Caco-2 (cell line): ENCODE measurements around the gene RNF38. TPM values are rescaled to one million over a fixed set of nuclear protein-coding genes. Genes with fewer than 3 reads are reported as not detected.
A peak's percentile ranks its signal among the peaks of the same experiment; 100 is the strongest.
"Not testable (repeated sequence)": the region's sequence is repeated elsewhere in the genome, so short reads cannot be mapped to it uniquely, and the experiment has no call there.

ENCODE experiments used
- Bru-seq: library from RNA; stranded (reverse); fragments of 400-500 nt; gene quantifications from one replicate; lab custom pipeline; 2021; lab: Mats Ljungman, UMichigan
- BruChase-seq, 2 experiments: library from RNA; stranded (reverse); fragments of 400-500 nt; gene quantifications; one replicate each; lab custom pipeline; 2021; lab: Mats Ljungman, UMichigan
- BruUV-seq: library from RNA; stranded (reverse); fragments of 400-500 nt; replicated peaks from 2 replicates; lab custom pipeline; 2021; lab: Mats Ljungman, UMichigan
- CTCF ChIA-PET: fragments of 300-600 bp; sonication (Branson Sonifier 250); formaldehyde crosslinking; loops from one replicate; lab custom pipeline; 2022; ENCODE audit warnings: antibody characterized with exemption; lab: Charles Lee
- POLR2A ChIA-PET: fragments of 300-600 bp; sonication (Branson Sonifier 250); formaldehyde crosslinking; loops from one replicate; lab custom pipeline; 2022; ENCODE audit warnings: antibody characterized with exemption; lab: Charles Lee
- DNase-seq, 2 experiments: peaks; one replicate each; pipeline versions ENCODE4 v3.0.0 to v3.0.0-alpha.2; 2020 to 2022
- H3K27me3 ChIP-seq: replicated peaks from 2 replicates; pipeline ENCODE4 v1.6.0; 2011; ENCODE audit warnings: low read length; ENCODE audit not compliant: control insufficient read depth, insufficient read depth
- H3K36me3 ChIP-seq: 2 replicates; pipeline ENCODE4 v1.5.1; 2011; ENCODE audit warnings: low read length; ENCODE audit not compliant: control insufficient read depth, insufficient read depth
- H3K4me1 ChIP-seq: fragments of 250-450 bp; sonication (Bioruptor Pico); 2 replicates; pipeline ENCODE4 v1.5.1; 2020; ENCODE audit warnings: mild to moderate bottlenecking
- H3K4me3 ChIP-seq: 2 replicates; pipeline ENCODE4 v1.5.1; 2011; ENCODE audit warnings: low read depth, mild to moderate bottlenecking, control low read depth, low read length
- H3K9me3 ChIP-seq: fragments of 250-450 bp; sonication (Bioruptor Pico); 2 replicates; pipeline ENCODE4 v1.5.1; 2020; ENCODE audit warnings: mild to moderate bottlenecking, moderate library complexity
- H3K27ac Mint-ChIP-seq: one replicate; pipeline ENCODE4 v1.8.0; 2022; ENCODE audit warnings: mixed read lengths; ENCODE audit not compliant: unreplicated experiment
- H3K27me3 Mint-ChIP-seq: one replicate; pipeline ENCODE4 v1.8.0; 2022; ENCODE audit warnings: mixed read lengths; ENCODE audit not compliant: insufficient read depth, unreplicated experiment
- H3K36me3 Mint-ChIP-seq: one replicate; pipeline ENCODE4 v1.8.0; 2022; ENCODE audit warnings: mild to moderate bottlenecking, mixed read lengths; ENCODE audit not compliant: insufficient read depth, unreplicated experiment
- H3K4me1 Mint-ChIP-seq: one replicate; pipeline ENCODE4 v1.8.0; 2022; ENCODE audit warnings: low read depth, mixed read lengths; ENCODE audit not compliant: unreplicated experiment
- H3K4me3 Mint-ChIP-seq: one replicate; pipeline ENCODE4 v1.8.0; 2022; ENCODE audit warnings: mild to moderate bottlenecking, moderate library complexity, mixed read lengths; ENCODE audit not compliant: unreplicated experiment
- H3K9me3 Mint-ChIP-seq: one replicate; pipeline ENCODE4 v1.8.0; 2022; ENCODE audit warnings: mixed read lengths; ENCODE audit not compliant: unreplicated experiment
- CTCF ChIP-seq, 2 experiments: fragments of 200-600 bp in 1 of 2; IDR thresholded peaks; 1 replicate in 1 of 2; 2 replicates in 1 of 2; pipeline versions ENCODE4 v1.5.1 to v1.8.0; 2011 to 2022; ENCODE audit warnings: antibody characterized with exemption in 1 of 2, control low read depth in 1 of 2, inconsistent platforms in 1 of 2, low read depth in 1 of 2, low read length in 1 of 2, mild to moderate bottlenecking in 1 of 2, moderate library complexity in 1 of 2; ENCODE audit not compliant: insufficient read depth in 1 of 2, severe bottlenecking in 1 of 2, unreplicated experiment in 1 of 2
- intact Hi-C: fragments of 100-400 bp; cut with micrococcal nuclease; formaldehyde crosslinking; loops from one replicate; pipeline ENCODE4 v1.10.0; 2022; ENCODE audit not compliant: unreplicated experiment
- long read RNA-seq: library from polyadenylated mRNA; stranded (forward); transcript quantifications from one replicate; pipeline ENCODE4 v2.0.0, GENCODE V29; 2022
- total RNA-seq: library from RNA; stranded (reverse); gene quantifications from 2 replicates; pipeline ENCODE4 v1.2.3, GENCODE V29; 2022

RNF38 gene
- 41.0 and 43.3 TPM in 2 replicates for total RNA-seq
- Bru-seq, nascent RNA: percentile 88 among the genes with signal in this experiment
- percentile 89 among the genes with signal in this experiment for BruChase-seq, experiment 1, labeled RNA remaining after a 2-hour chase
- BruChase-seq, experiment 2, labeled RNA remaining after a 6-hour chase: percentile 84 among the genes with signal in this experiment
- long read RNA-seq, full-length matches to known transcripts: 6 of 26 reads
- long read RNA-seq, partial matches to known transcripts: 7 of 26 reads
- long read RNA-seq, other reads (novel, unspliced or antisense): 13 of 26 reads

- Mint-ChIP-seq H3K4me1 (peaks cover 27% of the 10 kb centered on the region), H3K9me3 (no peaks in the 10 kb centered on the region)
- intact Hi-C loops: no loop called here
These were observed at the start of gene RNF38 for GRCh38 chr9:36399980-36400331. RNF38 (minus strand) TSS chr9:36400269; CDS start chr9:36400108, 161 bp downstream.

DNA sequence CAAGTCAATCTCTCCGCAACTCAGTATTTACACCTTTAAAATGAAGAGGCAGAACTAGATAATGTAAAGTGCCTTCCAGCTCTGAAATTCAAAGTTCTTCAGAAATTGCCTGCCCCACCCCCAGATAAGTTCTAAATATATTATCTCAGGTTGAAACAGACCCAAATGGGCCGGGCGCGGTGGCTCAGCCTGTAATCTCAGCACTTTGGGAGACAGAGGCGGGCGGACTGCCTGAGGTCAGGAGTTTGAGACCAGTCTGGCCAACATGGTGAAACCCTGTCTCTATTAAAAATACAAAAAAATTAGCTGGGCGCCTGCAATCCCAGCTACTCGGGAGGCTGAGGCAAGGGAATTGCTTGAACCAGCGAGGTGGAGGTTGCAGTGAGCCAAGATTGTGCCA is 48.5 kb upstream of the RNF38 start:
- H3K4me3 ChIP-seq, H3K9me3 ChIP-seq, BruUV-seq, POLR2A ChIA-PET, H3K4me3 Mint-ChIP-seq, H3K36me3 ChIP-seq, H3K4me1 Mint-ChIP-seq, H3K4me1 ChIP-seq, H3K27ac Mint-ChIP-seq, H3K9me3 Mint-ChIP-seq, H3K36me3 Mint-ChIP-seq, H3K27me3 ChIP-seq, DNase-seq, intact Hi-C loops, H3K27me3 Mint-ChIP-seq: not testable (repeated sequence)
- CTCF ChIA-PET: interaction anchor here (9.2 kb wide), 1 partner anchor 41 kb away, joined by 98 read pairs; no protein-coding TSS in a partner anchor

More at GRCh38 chr9:36399980-36400331, at the start of gene RNF38:
- DNase-seq: no peak
- H3K9me3 ChIP-seq: no peaks in the 10 kb centered on the region
- POLR2A ChIA-PET: interaction anchor here (1.2 kb wide), 1 partner anchor 88 kb away, joined by 3 read pairs; no protein-coding TSS in a partner anchor
- H3K4me3 ChIP-seq: peak within 1 kb of the TSS; percentile 94
- peaks cover 19% of the 10 kb centered on the region for H3K4me1 ChIP-seq
- peak within 1 kb of the TSS; percentile 97 for H3K27ac Mint-ChIP-seq
- no peaks in the 10 kb centered on the region for H3K36me3 ChIP-seq
- CTCF ChIA-PET: interaction anchor here (1.2 kb wide), 1 partner anchor 209 kb away, joined by 3 read pairs; the partner anchor contains the start of gene CLTA
- peaks cover 26% of the 10 kb centered on the region for H3K36me3 Mint-ChIP-seq
- peak within 1 kb of the TSS; percentile 85 for H3K4me3 Mint-ChIP-seq
- TF ChIP-seq CTCF (IDR thresholded peaks at IDR 0.05; ENCODE audit: insufficient read depth in 1 of 2, low read depth in 1 of 2, low read length in 1 of 2, severe bottlenecking in 1 of 2, unreplicated experiment in 1 of 2): no peak
- no peaks in the 10 kb centered on the region for H3K27me3 ChIP-seq
- BruUV-seq: TSS peak; percentile 62
- no peaks in the 10 kb centered on the region for H3K27me3 Mint-ChIP-seq

- H3K4me3 ChIP-seq: no peak overlapping the region
- Mint-ChIP-seq H3K36me3 (no peaks in the 10 kb centered on the region), H3K27me3 (no peaks in the 10 kb centered on the region), H3K27ac (no peak overlapping the region), H3K9me3 (no peaks in the 10 kb centered on the region), H3K4me1 (peaks cover 9% of the 10 kb centered on the region), H3K4me3 (no peak overlapping the region)
- no peaks in the 10 kb centered on the region for H3K4me1 ChIP-seq
- ChIA-PET CTCF (interaction anchor here (9.2 kb wide), 1 partner anchor 41 kb away, joined by 98 read pairs; no protein-coding TSS in a partner anchor), POLR2A (no interaction called here)
- no peaks in the 10 kb centered on the region for H3K9me3 ChIP-seq
- H3K36me3 ChIP-seq: no peaks in the 10 kb centered on the region
- no TSS peak for BruUV-seq
- no peak for DNase-seq
- H3K27me3 ChIP-seq: no peaks in the 10 kb centered on the region
- no peak for TF ChIP-seq CTCF (IDR thresholded peaks at IDR 0.05; ENCODE audit: insufficient read depth in 1 of 2, low read depth in 1 of 2, low read length in 1 of 2, severe bottlenecking in 1 of 2, unreplicated experiment in 1 of 2)
- intact Hi-C loops: no loop called here
These were observed 47.9 kb upstream of the RNF38 start for GRCh38 chr9:36448017-36448416.

DNA sequence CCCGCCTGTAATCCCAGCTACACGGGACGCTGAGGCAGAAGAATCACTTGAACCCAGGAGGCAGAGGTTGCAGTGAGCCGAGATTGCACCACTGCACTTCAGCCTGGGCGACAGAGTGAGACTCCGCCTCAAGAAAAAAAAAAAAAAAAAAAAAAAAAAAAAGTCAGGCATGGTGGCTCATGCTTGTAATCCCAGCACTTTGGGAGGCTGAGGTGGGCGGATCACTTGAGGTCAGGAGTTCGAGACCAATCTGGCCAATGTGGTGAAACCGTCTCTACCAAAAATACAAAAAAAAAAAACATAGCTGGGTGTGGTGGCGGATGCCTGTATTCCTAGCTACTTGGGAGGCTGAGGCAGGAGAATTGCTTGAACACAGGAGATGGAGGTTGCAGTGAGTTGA is 46.6 kb upstream of the RNF38 start:
- H3K4me1 ChIP-seq, H3K4me3 ChIP-seq, H3K27me3 Mint-ChIP-seq, POLR2A ChIA-PET, intact Hi-C loops, H3K27ac Mint-ChIP-seq, H3K9me3 Mint-ChIP-seq, H3K36me3 Mint-ChIP-seq, H3K27me3 ChIP-seq, H3K36me3 ChIP-seq, DNase-seq, H3K4me3 Mint-ChIP-seq, H3K9me3 ChIP-seq, BruUV-seq: not testable (repeated sequence)
- H3K4me1 Mint-ChIP-seq: peaks cover 16% of the 10 kb centered on the region
- CTCF ChIA-PET: interaction anchor here (9.2 kb wide), 1 partner anchor 40 kb away, joined by 98 read pairs; no protein-coding TSS in a partner anchor
